GM21619 (cell line): ENCODE data around the gene ANKRD44.
A peak's percentile ranks its signal among the peaks of the same experiment; 100 is the strongest.

Experiments
- ATAC-seq: cut with Tn5 transposase; IDR thresholded peaks from one replicate; pipeline ENCODE4 v1.9.1; 2021; ENCODE audit not compliant: unreplicated experiment

ANKRD44 gene

DNA sequence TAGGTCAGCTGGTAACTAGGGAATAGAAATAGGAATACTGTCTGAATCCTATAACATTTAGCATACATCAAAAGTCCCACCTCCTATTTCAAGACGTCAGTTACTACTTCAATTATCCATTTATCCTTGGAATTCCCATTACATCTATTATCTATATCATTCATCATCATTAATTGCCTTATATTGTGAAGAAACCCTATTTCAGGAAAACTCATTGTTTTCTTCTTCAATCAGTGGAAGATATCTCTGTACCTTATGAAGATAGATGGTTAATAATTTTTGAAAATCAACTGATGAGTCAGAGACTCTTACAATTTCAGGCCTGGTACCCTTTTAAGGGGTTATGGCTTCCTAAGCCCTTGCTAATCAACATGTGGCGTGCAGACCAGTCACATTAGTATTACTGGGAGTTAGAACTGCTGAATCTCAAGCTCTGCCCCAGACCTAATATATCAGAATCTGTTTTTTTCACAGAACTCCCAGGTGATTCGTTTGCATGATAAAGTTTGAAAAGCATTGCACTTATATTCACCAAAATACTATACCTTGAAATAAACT is 314.7 kb downstream of the ANKRD44 start:
- ATAC-seq: no peak

DNA sequence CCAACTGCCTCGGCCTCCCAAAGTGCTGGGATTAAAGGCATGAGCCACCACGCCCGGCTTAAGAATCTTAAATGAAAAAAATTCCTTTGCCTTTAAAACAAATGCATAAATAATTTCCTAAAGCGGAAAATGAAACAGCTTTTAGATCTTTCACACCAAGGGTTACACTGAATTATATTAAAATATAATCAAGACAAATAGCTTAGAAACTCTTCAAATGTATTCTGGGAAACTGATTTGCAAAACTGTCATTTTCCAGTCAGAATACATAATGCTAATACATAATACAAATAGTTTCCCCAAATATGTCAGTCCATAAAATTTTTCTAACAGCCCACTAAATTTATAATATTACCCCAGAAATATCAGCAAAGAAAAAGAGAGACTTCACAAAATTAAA is 315.8 kb downstream of the ANKRD44 start:
- no peak for ATAC-seq

DNA sequence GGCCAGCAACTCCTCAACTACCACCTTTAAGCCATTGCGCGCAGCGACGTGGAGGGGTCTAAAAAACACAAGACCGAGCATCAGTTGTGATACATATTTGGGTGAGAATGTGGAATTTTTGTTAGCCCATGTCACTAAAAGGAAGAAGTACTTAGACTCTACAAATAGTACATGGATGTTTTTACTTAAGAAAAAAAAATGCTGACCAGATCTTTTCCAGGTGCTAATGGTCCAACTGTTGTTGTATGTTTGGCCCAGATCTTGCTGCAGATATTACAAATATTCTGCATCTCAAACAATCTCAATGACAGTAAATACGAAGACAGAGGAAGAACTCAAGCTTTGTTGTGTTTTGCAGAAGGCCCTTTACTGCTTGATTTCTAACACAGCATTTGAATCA is 317.0 kb downstream of the ANKRD44 start:
- no peak for ATAC-seq

DNA sequence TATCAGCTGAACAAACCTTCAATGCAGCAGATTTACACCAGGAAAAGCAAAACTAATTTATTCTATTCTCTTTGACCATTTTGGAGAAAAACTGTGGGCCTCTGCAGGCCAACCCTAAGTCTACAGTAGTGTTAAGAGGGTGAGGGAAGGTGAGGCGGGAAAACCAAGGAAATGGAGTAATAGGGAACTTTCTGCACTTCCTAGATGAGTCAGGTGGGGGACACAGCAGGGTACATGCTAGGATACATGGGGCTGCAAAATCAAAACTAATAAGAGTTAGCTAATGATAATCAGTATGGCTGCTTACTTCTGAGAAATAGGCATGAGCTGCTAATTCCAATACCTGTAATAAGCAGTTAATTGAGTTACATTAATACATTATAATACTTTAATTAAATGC is 318.1 kb downstream of the ANKRD44 start:
- ATAC-seq: no peak

DNA sequence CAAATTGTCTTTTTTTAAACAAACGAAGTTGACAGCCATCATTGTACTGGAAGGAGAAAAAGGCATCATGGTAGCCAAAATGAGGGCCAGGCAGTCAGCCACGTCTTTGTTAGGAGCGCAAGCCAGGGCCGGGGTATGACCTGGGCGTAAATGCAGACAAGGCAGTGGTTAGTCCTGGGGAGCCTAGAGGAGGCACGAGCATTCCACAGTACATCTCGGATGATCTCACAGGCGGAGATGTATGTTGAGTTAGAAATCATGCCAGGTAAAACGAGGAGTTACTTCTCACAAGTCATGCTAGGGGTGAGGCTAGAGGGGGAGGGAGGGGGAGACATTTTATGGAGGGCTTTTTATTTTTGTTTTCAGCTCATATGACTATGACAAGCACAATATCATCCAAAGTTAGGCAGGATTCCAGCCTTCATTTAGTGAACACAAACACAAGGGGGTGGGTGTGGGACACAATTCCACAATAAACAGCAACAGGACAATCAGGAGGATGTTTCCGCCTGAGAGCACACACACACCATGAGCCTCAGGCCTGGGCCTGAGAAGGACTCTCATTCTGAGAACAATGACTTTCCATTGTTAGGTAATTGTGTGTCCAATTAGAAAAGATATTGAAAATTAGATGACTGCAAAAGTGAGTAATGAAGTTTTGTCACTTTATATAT is 319.7 kb downstream of the ANKRD44 start:
- no peak for ATAC-seq

DNA sequence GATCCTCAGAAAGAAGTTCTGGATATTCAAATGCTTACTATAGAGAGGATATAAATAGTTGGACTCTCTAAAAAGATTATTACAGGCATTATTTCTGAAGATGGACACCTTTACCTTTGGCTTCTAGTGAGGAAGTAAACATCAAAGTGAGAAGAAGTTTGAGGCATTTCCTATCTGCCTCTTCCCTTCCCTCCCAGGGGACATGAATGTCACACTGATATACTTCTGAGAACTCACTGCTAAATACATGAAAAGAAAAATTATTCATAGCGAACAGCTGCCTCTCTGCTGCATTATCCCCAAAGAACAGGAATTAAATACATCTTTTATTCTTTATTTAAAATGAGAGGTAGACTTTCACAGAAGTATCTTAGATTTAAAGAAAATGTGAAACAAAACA is 320.5 kb downstream of the ANKRD44 start:
- no peak for ATAC-seq

DNA sequence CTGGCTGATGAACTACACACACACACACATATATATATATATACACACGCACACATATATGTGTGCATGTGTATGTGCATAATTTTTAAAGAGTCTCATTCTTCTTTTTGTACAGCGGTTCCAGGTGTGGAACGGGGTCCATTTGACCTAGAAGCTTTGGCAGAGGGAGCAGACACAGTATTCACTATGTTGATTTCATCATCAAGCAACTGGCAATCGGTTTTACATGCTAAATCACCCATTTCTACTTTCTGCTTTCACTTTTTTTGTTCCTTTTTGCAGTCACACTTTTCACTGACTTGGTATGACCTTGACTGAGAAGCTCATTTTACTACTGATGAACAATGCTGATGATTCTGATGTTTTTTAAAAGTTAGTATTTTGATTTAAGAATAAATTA is 321.1 kb downstream of the ANKRD44 start:
- ATAC-seq: no peak

DNA sequence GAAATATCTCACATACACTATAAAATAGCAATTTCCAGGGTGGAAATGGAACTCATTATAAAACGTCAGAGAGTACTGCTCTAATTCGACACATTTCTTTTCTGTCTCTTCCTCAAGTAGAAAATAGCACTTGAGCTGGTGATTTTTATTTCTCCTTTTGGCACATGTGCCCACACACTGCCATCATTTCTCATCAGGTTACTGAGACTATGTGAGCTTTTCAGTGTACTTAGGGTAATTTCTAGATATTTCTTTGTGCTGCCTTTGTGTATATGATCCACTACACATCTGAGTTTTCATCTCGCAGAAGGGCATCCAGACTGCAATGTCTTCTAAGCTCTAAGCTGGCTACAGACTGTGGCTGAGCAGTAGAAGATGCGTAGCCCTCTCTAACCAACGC is 321.9 kb downstream of the ANKRD44 start:
- no peak for ATAC-seq

DNA sequence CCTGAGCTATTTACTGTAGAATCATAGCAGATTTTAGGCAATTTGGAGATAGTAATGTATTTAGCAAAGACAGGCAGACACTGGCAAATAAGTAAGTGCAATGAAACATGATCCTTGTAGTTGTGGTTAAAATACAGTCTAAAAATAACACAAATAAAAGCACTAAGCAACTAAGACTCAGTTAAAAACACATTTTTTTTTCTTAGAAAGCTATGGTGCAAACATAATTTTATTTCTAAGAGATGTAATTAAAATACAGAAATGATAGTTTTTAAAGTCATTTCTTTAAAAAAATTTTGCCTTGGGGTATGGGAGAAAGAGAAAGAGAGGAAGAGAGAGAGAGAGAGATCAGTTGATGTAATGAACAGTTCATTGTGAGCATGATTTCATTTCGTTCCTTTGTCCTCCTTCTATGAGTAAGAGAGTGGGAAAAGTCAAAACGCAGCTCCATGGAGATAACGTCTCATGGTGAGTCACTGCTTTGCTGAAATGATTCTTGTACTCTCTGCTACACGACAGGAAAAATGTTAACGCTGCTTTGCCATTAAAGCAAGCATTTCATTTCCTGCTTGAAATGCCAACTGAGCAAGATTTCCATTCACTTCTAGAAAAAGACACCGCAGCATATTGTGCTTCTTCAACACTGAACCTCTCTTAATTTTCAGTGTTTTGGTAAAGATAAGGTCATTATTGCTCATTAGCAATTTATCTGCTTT is 322.8 kb downstream of the ANKRD44 start:
- ATAC-seq: peak; percentile 73

DNA sequence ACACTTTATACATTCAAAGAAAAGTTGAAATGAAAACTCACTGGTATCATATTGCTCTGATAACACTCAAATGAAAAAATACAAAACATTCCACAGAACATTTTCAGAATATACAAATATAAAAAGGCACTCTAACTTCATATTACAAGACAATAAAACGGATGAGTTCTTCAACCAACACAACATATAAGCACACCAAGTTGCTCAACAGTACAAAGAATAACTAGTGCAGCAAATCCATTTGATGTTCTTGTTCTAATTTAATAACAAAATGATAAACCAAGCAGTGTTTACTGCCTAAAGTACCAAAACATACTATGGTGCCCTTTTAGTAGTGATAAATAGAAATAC is 323.3 kb downstream of the ANKRD44 start:
- ATAC-seq: no peak

DNA sequence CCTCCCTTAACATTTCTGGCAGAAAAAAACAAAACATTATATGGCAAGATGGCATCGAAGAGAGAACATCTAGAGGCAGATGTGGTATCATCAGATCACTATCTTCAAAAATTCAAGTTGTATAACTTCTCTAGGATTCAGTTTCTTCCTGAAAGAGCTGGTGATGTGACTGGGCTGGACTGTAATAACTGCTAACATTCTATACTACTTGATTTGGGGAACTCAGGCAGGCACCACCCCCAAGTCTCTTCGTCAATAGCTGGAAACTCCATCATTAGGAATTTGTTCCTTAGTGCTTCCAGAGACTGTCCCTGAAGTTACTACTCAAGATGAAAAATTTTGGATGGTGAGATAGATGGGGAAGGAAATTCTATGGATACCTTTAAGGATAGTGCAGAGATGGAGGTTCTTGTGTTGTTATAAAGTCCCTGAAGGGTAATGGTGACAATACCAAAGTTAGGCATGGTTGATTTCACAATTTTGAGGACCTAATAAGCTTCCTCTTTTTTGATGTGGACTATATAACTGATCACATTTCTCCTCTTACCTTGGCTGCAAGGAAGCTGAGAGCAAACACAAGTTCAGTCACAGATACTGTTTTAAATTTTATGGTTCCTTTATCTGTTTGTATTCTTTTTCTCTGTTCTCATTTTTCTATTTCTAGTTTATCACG is 324.9 kb downstream of the ANKRD44 start:
- no peak for ATAC-seq

DNA sequence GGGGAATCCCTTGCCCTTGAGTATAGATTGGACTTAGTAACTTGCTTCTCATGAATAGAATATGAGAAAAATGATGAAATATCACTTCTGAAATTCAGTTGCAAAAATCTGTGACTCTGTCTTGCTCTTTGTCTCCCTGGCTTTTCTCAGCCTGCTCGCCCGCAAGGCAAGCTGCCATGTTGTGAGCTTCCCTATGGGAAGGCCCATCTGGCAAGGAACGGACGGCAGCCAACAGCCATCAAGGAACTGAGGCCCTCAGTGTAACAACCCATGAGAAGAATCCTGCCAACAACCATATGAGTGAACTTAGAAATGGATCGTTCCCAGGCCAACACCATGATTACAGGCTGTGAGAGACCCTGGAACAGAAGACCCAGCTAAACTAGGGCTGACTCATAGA is 325.7 kb downstream of the ANKRD44 start:
- ATAC-seq: no peak

DNA sequence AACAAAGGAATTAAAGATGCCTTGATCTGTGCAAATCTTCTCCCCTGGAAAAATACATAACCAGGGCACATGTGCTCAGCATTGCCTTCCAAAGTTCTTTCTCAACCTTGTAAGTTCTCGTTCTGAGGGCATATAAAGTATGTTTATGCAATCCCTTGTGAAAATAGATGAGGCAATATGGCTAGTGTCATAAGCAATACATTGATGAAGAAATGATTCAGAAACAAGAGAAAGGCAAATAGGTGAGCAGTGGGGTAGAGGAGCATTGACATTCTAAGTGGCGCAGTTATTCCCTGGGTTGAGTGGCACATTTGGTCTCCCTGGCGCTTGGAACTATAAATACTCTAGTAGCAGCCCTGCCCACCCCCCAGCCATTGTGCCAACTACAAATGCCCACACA is 326.6 kb downstream of the ANKRD44 start:
- no peak for ATAC-seq

DNA sequence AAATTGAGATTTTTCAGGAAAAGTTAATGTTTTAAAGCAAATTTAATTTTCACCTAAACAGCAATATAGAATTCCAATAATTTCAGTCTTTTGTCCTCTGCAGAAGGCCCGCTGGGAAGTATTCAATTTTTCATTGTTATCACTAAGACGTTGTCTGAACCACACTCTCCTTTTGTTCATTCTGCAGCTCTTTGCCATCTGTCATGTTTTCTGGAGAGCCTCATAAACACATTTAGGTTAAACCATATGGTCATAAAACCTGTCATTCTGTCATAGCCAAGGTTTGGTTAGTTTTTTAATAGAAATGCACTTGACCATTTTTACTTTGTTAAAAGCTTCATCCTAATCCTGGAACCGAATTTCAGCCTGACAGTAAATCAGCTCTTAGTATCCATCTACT is 330.1 kb downstream of the ANKRD44 start:
- no peak for ATAC-seq

DNA sequence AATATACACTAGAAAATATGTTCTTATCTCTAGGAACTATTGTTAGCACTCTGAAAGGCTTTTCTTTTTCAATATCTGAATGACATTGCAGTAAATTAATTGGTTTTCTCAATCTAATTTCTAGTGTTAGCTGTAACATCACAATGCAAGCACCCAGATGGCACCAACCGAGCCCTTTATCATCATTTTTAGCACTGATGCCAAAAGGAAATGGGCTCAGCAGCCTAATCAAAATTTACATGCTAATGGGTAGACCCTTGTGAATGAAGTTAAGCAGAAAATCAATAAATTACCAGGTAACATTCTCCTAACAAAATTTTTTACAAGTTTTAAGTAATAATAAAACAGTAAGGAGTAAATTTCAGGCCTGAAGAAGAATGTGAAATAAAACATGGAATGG is 330.6 kb downstream of the ANKRD44 start:
- no peak for ATAC-seq

DNA sequence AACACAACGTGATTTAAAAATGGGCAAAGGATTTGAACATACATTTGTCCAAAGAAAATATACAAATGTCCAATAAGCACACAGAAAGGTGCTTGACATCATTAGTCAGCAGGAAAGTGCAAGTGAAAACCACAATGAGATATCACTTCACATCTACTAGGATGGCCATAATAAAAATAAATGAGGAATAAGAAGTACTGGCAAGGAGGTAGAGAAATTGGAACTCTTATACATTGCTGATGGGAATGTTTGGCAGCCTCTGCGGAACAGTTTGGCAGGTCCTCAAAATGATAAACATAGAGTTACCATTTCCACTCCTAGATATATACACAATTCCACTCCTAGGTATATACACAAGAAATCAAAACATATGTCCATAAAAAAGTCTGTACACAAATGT is 333.1 kb downstream of the ANKRD44 start:
- ATAC-seq: no peak

DNA sequence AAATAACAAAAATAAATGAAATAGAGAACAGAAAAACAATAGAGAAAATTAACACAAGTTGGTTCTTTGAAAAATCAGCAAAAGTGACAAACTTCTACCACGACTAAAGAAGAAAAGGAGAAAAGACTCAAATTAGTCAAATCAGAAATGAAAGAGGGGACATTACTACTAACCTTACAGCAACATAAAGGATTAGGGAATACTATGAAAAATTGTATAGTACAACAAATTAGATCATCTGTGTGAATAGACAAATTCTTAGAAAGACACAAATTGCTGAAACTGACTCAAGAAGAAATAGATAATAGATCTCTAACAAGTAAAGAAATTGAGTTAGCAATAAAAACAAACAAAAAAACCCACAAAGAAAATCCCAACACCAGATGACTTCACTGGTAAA is 335.6 kb downstream of the ANKRD44 start:
- ATAC-seq: no peak

DNA sequence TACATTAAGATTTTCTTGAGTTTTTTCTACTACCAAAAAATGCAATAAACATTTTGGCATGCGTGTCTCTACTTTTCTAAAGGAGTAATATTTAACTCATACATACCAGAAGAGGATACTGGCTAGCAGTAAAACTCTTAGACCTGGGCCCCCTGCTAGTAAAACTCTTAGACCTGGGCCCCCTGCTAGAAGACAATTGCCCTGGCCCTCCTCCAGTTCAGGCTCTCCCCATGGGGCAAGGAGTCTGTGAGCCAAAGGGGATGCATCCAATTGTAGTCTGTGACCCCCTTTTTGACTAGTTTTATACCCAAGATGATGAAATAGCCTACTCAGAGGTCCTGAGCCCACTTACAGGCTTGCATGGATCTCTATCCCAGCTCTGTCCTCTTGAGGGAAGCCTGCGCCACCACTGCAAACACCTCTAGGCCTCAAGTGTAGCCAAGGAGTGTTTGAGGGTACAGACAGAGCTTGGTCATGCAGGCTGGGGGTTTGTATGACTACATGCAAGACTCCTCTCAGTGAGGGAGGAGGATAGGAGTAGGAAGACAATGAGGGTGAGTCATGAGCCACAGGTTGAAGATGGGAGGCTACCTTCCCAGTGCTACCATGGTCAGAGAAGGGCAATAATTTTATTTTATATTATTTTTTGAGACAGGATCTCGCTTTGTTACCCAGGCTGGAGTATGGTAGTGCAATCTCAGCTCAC is 338.9 kb downstream of the ANKRD44 start:
- ATAC-seq: no peak

DNA sequence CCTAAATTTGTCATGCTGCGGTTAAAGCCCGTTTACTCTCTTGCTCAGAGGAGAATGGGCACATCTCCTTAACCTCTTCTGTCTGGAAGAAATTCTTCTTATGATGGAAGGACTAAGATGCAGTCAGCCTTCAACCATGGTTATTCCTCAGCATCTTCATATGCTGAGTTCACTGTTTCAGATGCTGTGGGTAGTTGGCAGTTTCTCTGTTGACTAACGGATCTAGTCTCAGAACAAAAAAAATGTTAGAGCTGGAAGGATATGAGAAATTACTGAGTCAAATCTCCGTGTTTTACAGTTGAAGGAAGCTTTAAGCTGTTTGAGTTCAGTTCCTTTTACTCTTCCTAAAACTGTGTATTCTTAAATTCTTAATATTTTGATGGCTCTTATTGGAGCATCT is 340.5 kb downstream of the ANKRD44 start:
- ATAC-seq: no peak

DNA sequence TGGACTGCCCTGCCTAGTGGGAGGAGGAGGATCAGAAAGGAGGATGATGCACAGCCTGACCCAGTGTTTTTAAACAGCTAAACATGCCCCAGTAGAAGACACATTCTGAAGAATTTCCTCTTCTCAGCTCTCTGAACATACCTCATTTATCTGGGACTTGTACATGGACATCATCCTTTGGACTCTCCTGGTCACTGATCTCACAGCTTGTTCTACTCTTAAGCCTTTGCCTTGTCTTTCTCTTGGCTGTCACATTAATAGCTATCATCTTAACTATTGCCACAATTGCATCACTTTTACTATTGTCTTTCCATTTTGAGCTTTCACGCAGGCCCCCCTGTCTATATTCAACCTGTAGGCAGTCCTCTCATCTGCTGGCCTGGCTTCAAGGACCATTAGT is 342.1 kb downstream of the ANKRD44 start:
- ATAC-seq: no peak

DNA sequence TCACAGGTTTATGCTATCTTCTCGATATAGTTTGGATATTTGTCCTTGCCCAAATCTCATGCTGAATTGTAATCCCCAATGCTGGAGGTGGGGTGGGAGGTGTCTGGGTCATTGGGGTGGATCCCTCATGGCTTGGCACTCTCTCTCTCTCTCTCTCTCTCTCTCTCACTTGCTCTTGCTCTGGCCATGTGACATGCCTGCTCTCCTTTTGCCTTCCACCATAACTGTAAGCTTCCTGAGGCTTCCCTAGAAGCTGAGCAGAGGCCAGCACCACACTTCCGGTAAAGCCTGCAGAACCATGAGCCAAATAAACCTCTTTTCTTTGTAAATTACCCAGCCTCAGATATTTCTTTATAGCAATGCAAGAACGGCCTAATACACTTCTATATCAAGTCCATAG is 342.8 kb downstream of the ANKRD44 start:
- ATAC-seq: no peak

DNA sequence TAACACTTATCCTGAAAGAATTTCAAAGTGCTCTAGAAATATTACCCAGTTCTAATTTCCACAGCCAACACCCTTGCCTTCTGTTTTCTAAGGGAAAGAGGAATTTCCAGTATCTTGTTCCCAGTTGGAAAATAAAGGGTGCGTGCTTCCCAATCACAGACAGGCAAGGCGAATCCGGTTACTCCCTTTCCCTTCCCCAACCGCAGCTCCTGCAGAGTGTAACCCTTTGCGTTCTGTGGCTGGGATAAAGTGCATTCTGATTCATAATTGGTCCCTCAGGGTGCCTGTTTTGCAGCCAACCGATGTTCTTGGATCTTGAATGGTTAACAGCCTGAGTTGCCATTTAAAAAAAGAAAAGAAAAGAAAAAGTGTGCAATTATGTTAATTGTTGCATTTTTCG is 343.5 kb downstream of the ANKRD44 start:
- ATAC-seq: no peak
